ENCODE measurements around the gene MKI67. TPM values are rescaled to one million over a fixed set of nuclear protein-coding genes. Genes with fewer than 3 reads are reported as not detected.
"Not testable (repeated sequence)": the region's sequence is repeated elsewhere in the genome, so short reads cannot be mapped to it uniquely, and the experiment has no call there.

The MKI67 gene
- total RNA-seq, 2 donors from 2014 or later, result 74.8 to 90.5 TPM

GRCh38 chr10:128172756-128173155 is 46.5 kb upstream of the MKI67 start:
- Mint-ChIP-seq H3K27ac (no peak overlapping the region), H3K4me1 (no peaks in the 10 kb centered on the region), H3K4me3 (no peak overlapping the region), H3K9me3 (peaks cover 47% of the 10 kb centered on the region), H3K27me3 (ENCODE audit: insufficient read depth) (peaks cover 6% of the 10 kb centered on the region), H3K36me3 (ENCODE audit: low read depth) (peaks cover 3% of the 10 kb centered on the region)
- WGBS, 2 experiments (ENCODE audit: insufficient coverage in 1 of 2, insufficient read length in 1 of 2), result 85 to 86% methylated on average over 1 of the region's 1 CpG
- H3K9ac ChIP-seq (ENCODE audit: extremely low read depth, low read length, poor library complexity, severe bottlenecking), result no peak overlapping the region
- H3K36me3 ChIP-seq (ENCODE audit: control insufficient read depth, insufficient read depth, low read length), result no peaks in the 10 kb centered on the region
- TF ChIP-seq, protein P1, sequence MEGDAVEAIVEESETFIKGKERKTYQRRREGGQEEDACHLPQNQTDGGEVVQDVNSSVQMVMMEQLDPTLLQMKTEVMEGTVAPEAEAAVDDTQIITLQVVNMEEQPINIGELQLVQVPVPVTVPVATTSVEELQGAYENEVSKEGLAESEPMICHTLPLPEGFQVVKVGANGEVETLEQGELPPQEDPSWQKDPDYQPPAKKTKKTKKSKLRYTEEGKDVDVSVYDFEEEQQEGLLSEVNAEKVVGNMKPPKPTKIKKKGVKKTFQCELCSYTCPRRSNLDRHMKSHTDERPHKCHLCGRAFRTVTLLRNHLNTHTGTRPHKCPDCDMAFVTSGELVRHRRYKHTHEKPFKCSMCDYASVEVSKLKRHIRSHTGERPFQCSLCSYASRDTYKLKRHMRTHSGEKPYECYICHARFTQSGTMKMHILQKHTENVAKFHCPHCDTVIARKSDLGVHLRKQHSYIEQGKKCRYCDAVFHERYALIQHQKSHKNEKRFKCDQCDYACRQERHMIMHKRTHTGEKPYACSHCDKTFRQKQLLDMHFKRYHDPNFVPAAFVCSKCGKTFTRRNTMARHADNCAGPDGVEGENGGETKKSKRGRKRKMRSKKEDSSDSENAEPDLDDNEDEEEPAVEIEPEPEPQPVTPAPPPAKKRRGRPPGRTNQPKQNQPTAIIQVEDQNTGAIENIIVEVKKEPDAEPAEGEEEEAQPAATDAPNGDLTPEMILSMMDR (conservative IDR thresholded peaks at IDR 0.05), result no peak
- H3K9me3 ChIP-seq (ENCODE audit: control insufficient read depth, low read length), result peaks cover 18% of the 10 kb centered on the region
- H3K4me3 ChIP-seq (ENCODE audit: low read length), result no peak overlapping the region
- no peaks in the 10 kb centered on the region for H3K4me1 ChIP-seq (ENCODE audit: control insufficient read depth, insufficient read depth, low read length)
- no peak overlapping the region for H3K27ac ChIP-seq (ENCODE audit: low read depth, low read length)
- H3K27me3 ChIP-seq (ENCODE audit: control insufficient read depth, insufficient read depth, low read length, poor library complexity, severe bottlenecking), result peaks cover 9% of the 10 kb centered on the region
- DNase-seq, result no peak

- 89 to 91% methylated on average over 7 to 8 of the region's 8 CpGs for WGBS, 2 experiments (ENCODE audit: insufficient coverage in 1 of 2, insufficient read length in 1 of 2)
- no peaks in the 10 kb centered on the region for H3K4me1 Mint-ChIP-seq
- peaks cover 33% of the 10 kb centered on the region for H3K9me3 Mint-ChIP-seq
Observed at GRCh38 chr10:128169811-128170379, 43.7 kb upstream of the MKI67 start.

GRCh38 chr10:128167926-128168520 is 41.8 kb upstream of the MKI67 start:
- TF ChIP-seq, protein P1 (conservative IDR thresholded peaks at IDR 0.05), result no peak
- Mint-ChIP-seq H3K4me3 (no peak overlapping the region), H3K36me3 (ENCODE audit: low read depth) (no peaks in the 10 kb centered on the region), H3K4me1 (no peaks in the 10 kb centered on the region), H3K9me3 (peaks cover 15% of the 10 kb centered on the region), H3K27me3 (ENCODE audit: insufficient read depth) (peaks cover 2% of the 10 kb centered on the region), H3K27ac (no peak overlapping the region)
- no peak overlapping the region for H3K27ac ChIP-seq (ENCODE audit: low read depth, low read length)
- no peaks in the 10 kb centered on the region for H3K36me3 ChIP-seq (ENCODE audit: control insufficient read depth, insufficient read depth, low read length)
- no peaks in the 10 kb centered on the region for H3K4me1 ChIP-seq (ENCODE audit: control insufficient read depth, insufficient read depth, low read length)
- H3K27me3 ChIP-seq (ENCODE audit: control insufficient read depth, insufficient read depth, low read length, poor library complexity, severe bottlenecking), result peaks cover 9% of the 10 kb centered on the region
- no peak for DNase-seq
- H3K9ac ChIP-seq (ENCODE audit: extremely low read depth, low read length, poor library complexity, severe bottlenecking), result no peak overlapping the region
- WGBS, 2 experiments (ENCODE audit: insufficient coverage in 1 of 2, insufficient read length in 1 of 2), result 88 to 89% methylated on average over 1 to 3 of the region's 3 CpGs
- H3K9me3 ChIP-seq (ENCODE audit: control insufficient read depth, low read length), result no peaks in the 10 kb centered on the region
- no peak overlapping the region for H3K4me3 ChIP-seq (ENCODE audit: low read length)

More at GRCh38 chr10:128169811-128170379, 43.7 kb upstream of the MKI67 start:
- Mint-ChIP-seq H3K36me3 (ENCODE audit: low read depth) (peaks cover 3% of the 10 kb centered on the region), H3K27ac (no peak overlapping the region), H3K27me3 (ENCODE audit: insufficient read depth) (peaks cover 4% of the 10 kb centered on the region), H3K4me3 (no peak overlapping the region)
- no peak for DNase-seq
- no peaks in the 10 kb centered on the region for H3K36me3 ChIP-seq (ENCODE audit: control insufficient read depth, insufficient read depth, low read length)
- no peak overlapping the region for H3K27ac ChIP-seq (ENCODE audit: low read depth, low read length)
- peaks cover 13% of the 10 kb centered on the region for H3K9me3 ChIP-seq (ENCODE audit: control insufficient read depth, low read length)
- no peak overlapping the region for H3K4me3 ChIP-seq (ENCODE audit: low read length)
- TF ChIP-seq, protein P1 (conservative IDR thresholded peaks at IDR 0.05), result no peak
- no peaks in the 10 kb centered on the region for H3K4me1 ChIP-seq (ENCODE audit: control insufficient read depth, insufficient read depth, low read length)
- peaks cover 9% of the 10 kb centered on the region for H3K27me3 ChIP-seq (ENCODE audit: control insufficient read depth, insufficient read depth, low read length, poor library complexity, severe bottlenecking)
- H3K9ac ChIP-seq (ENCODE audit: extremely low read depth, low read length, poor library complexity, severe bottlenecking), result no peak overlapping the region

DNA sequence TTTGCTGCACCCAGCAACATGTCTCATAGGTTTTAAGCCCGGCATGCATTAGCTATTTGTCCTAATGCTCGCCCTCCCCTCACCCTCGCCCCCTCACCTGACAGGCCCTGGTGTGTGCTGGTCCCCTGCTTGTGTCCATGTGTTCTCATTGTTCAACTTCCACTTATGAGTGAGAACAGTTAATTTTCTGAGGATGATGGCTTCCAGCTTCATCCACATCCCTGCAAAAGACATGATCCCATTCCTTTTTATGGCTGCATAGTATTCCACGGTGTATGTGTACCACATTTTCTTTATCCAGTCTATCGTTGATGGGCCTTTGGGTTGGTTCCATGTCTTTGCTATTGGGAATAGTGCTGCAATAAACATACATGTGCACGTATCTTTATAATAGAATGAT is 40.9 kb upstream of the MKI67 start:
- DNase-seq; H3K27ac Mint-ChIP-seq; H3K9me3 Mint-ChIP-seq; H3K4me1 ChIP-seq (ENCODE audit: control insufficient read depth, insufficient read depth, low read length); H3K36me3 ChIP-seq (ENCODE audit: control insufficient read depth, insufficient read depth, low read length); H3K27me3 ChIP-seq (ENCODE audit: control insufficient read depth, insufficient read depth, low read length, poor library complexity, severe bottlenecking); H3K27me3 Mint-ChIP-seq (ENCODE audit: insufficient read depth); H3K4me3 ChIP-seq (ENCODE audit: low read length); H3K9me3 ChIP-seq (ENCODE audit: control insufficient read depth, low read length); H3K4me1 Mint-ChIP-seq; H3K27ac ChIP-seq (ENCODE audit: low read depth, low read length); H3K4me3 Mint-ChIP-seq; H3K36me3 Mint-ChIP-seq (ENCODE audit: low read depth); H3K9ac ChIP-seq (ENCODE audit: extremely low read depth, low read length, poor library complexity, severe bottlenecking): not testable (repeated sequence)
- 90 to 92% methylated on average over 4 to 6 of the region's 6 CpGs for WGBS, 2 experiments (ENCODE audit: insufficient coverage in 1 of 2, insufficient read length in 1 of 2)

Measured in endodermal cell (in vitro differentiated cells).